GM13976 (cell line): ENCODE measurements around the gene SPECC1.
"Not testable (repeated sequence)": the region's sequence is repeated elsewhere in the genome, so short reads cannot be mapped to it uniquely, and the experiment has no call there.

Experiments
- DNase-seq: peaks from one replicate; pipeline ENCODE4 v3.0.0; 2012; ENCODE audit warnings: low spot score
- CTCF ChIP-seq: IDR thresholded peaks from 2 replicates; pipeline ENCODE4 v1.5.1; 2012; ENCODE audit warnings: borderline replicate concordance, mild to moderate bottlenecking; ENCODE audit not compliant: insufficient read depth; ENCODE audit errors: extremely low read depth, missing control alignments, control extremely low read depth
- in situ Hi-C: fragments of 300-500 bp; cut with MboI; formaldehyde crosslinking; loops from one replicate; pipeline ENCODE4 v1.12.0; 2022; ENCODE audit warnings: low sequenced_read_pairs, mixed read lengths, inconsistent platforms; ENCODE audit not compliant: unreplicated experiment

SPECC1 gene

GRCh38 chr17:20190605-20191004, 181.4 kb downstream of the SPECC1 start:
- TF ChIP-seq CTCF = no peak
- DNase-seq = no peak
- in situ Hi-C loops = no loop called here

GRCh38 chr17:20191056-20191455, 181.9 kb downstream of the SPECC1 start:
- in situ Hi-C loops = no loop called here
- TF ChIP-seq CTCF = no peak
- DNase-seq = no peak

- DNase-seq, in situ Hi-C loops: not testable (repeated sequence)
Observed at GRCh38 chr17:20196286-20196685, 187.1 kb downstream of the SPECC1 start.

GRCh38 chr17:20197272-20197926, 188.2 kb downstream of the SPECC1 start:
- no peak for DNase-seq
- in situ Hi-C loops = no loop called here
- TF ChIP-seq CTCF = no peak

- TF ChIP-seq CTCF = no peak
- no peak for DNase-seq
- in situ Hi-C loops = no loop called here
Observed at GRCh38 chr17:20200016-20200795, 191.0 kb downstream of the SPECC1 start.

GRCh38 chr17:20200865-20201458, 191.8 kb downstream of the SPECC1 start:
- in situ Hi-C loops = no loop called here
- no peak for TF ChIP-seq CTCF

GRCh38 chr17:20202141-20202621, 193.0 kb downstream of the SPECC1 start:
- TF ChIP-seq CTCF = no peak
- no peak for DNase-seq
- in situ Hi-C loops = no loop called here

More at GRCh38 chr17:20200865-20201458, 191.8 kb downstream of the SPECC1 start:
- no peak for DNase-seq
